ENCODE data around the gene MSTO1.
"Not testable (repeated sequence)": the region's sequence is repeated elsewhere in the genome, so short reads cannot be mapped to it uniquely, and the experiment has no call there.

The MSTO1 gene

GRCh38 chr1:155650231-155650757 is 40.3 kb downstream of the MSTO1 start:
- no peak for TF ChIP-seq CTCF (IDR thresholded peaks at IDR 0.05; ENCODE audit: low read depth, low read length, missing control alignments)
- H3K27me3 ChIP-seq (replicated peaks), result no peaks in the 10 kb centered on the region
- no peaks in the 10 kb centered on the region for H3K36me3 ChIP-seq (replicated peaks)
- no peak overlapping the region for H3K4me3 ChIP-seq (ENCODE audit: low read depth, low read length)
- in situ Hi-C loops (cut with HindIII; ENCODE audit: low pct_ligation_motif_present, low sequenced_read_pairs), result no loop called here
- H3K27ac ChIP-seq, result no peak overlapping the region
- no peak for DNase-seq

GRCh38 chr1:155651861-155652661 is 42.0 kb downstream of the MSTO1 start:
- Histone ChIP-seq H3K27me3 (replicated peaks) (no peaks in the 10 kb centered on the region), H3K27ac (no peak overlapping the region), H3K36me3 (replicated peaks) (no peaks in the 10 kb centered on the region), H3K4me3 (ENCODE audit: low read depth, low read length) (no peak overlapping the region)
- in situ Hi-C loops (cut with HindIII; ENCODE audit: low pct_ligation_motif_present, low sequenced_read_pairs), result no loop called here
- no peak for TF ChIP-seq CTCF (IDR thresholded peaks at IDR 0.05; ENCODE audit: low read depth, low read length, missing control alignments)
- DNase-seq, result no peak

- DNase-seq, result no peak
- Histone ChIP-seq H3K4me3 (ENCODE audit: low read depth, low read length) (no peak overlapping the region), H3K36me3 (replicated peaks) (no peaks in the 10 kb centered on the region), H3K27ac (no peak overlapping the region), H3K27me3 (replicated peaks) (no peaks in the 10 kb centered on the region)
- in situ Hi-C loops (cut with HindIII; ENCODE audit: low pct_ligation_motif_present, low sequenced_read_pairs), result no loop called here
- no peak for TF ChIP-seq CTCF (IDR thresholded peaks at IDR 0.05; ENCODE audit: low read depth, low read length, missing control alignments)
Measured at GRCh38 chr1:155652951-155653350, 42.9 kb downstream of the MSTO1 start.

- Histone ChIP-seq H3K27me3 (replicated peaks) (no peaks in the 10 kb centered on the region), H3K4me3 (ENCODE audit: low read depth, low read length) (no peak overlapping the region), H3K36me3 (replicated peaks) (peaks cover 29% of the 10 kb centered on the region), H3K27ac (no peak overlapping the region)
- TF ChIP-seq CTCF (IDR thresholded peaks at IDR 0.05; ENCODE audit: low read depth, low read length, missing control alignments), result no peak
- no peak for DNase-seq
- in situ Hi-C loops (cut with HindIII; ENCODE audit: low pct_ligation_motif_present, low sequenced_read_pairs), result no loop called here
Measured at GRCh38 chr1:155657463-155657862, 47.4 kb downstream of the MSTO1 start.

GRCh38 chr1:155661239-155661638 is 51.2 kb downstream of the MSTO1 start:
- H3K27me3 ChIP-seq (replicated peaks); H3K4me3 ChIP-seq (ENCODE audit: low read depth, low read length); H3K27ac ChIP-seq; in situ Hi-C loops (cut with HindIII; ENCODE audit: low pct_ligation_motif_present, low sequenced_read_pairs); DNase-seq: not testable (repeated sequence)
- H3K36me3 ChIP-seq (replicated peaks), result peaks cover 58% of the 10 kb centered on the region

All from brain microvascular endothelial cell (primary cell).